ENCODE results near the gene ROR2. TPM values are rescaled to one million over a fixed set of nuclear protein-coding genes. Genes with fewer than 3 reads are reported as not detected.

The ROR2 gene
- total RNA-seq, 2 donors from 2014 or later = 4.0 to 5.4 TPM

DNA sequence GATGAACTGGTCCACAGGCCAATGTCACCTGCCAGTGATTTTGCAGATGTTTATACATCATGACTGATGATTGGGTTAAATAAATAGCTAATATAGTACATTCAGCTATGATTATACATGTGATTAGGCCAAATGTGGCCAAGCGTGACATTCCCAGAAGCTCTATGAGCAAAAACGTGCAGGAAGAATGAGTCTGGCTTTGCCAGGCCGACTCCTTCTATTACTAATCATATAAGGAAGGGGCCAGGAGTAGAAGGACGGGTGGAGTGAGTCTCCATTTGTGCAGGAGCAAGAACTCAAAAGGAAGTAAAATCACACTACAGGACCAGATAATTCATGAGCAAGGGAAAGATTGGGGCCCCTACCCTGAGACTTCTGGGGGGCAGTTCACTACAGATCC lies 178.2 kb downstream of the ROR2 start:
- H3K4me3 ChIP-seq = no peak overlapping the region
- ATAC-seq = no peak
- H3K27ac ChIP-seq = no peak overlapping the region
- H3K27me3 ChIP-seq = no peaks in the 10 kb centered on the region
- no peaks in the 10 kb centered on the region for H3K4me1 ChIP-seq
- intact Hi-C loops (cut with DNase I) = loop anchor here (10.0 kb wide), 1 partner anchor 183 kb away; the partner anchor contains the start of gene ROR2
- DNase-seq = no peak
- no peaks in the 10 kb centered on the region for H3K36me3 ChIP-seq (replicated peaks in 1 of 2; ENCODE audit: insufficient read depth in 1 of 2, low read depth in 2 of 2)
- WGBS, 2 donors = 60 to 70% methylated on average over 4 of the region's 4 CpGs
- TF ChIP-seq, protein P1, sequence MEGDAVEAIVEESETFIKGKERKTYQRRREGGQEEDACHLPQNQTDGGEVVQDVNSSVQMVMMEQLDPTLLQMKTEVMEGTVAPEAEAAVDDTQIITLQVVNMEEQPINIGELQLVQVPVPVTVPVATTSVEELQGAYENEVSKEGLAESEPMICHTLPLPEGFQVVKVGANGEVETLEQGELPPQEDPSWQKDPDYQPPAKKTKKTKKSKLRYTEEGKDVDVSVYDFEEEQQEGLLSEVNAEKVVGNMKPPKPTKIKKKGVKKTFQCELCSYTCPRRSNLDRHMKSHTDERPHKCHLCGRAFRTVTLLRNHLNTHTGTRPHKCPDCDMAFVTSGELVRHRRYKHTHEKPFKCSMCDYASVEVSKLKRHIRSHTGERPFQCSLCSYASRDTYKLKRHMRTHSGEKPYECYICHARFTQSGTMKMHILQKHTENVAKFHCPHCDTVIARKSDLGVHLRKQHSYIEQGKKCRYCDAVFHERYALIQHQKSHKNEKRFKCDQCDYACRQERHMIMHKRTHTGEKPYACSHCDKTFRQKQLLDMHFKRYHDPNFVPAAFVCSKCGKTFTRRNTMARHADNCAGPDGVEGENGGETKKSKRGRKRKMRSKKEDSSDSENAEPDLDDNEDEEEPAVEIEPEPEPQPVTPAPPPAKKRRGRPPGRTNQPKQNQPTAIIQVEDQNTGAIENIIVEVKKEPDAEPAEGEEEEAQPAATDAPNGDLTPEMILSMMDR (IDR thresholded peaks at IDR 0.05) = no peak
- TF ChIP-seq POLR2A (IDR thresholded peaks at IDR 0.05) = no peak
- no peaks in the 10 kb centered on the region for H3K9me3 ChIP-seq

DNA sequence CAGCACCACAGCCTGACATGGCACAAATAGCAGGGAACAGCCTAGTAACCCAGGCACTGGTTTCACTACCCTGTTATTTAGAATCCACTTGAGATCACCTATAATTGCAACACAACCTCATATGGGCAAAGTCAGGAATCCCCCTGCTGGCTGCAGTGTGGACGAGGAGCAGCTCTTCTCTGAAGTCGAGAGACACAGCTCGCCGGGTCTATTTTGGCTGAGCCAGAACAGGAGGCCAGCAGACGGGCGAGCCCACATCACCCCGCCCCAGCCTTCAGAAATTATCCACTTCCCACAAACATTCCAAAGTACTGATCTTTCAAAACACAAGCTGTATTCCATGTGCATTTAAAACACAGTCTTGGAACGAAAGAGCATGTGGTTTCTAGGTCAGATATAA lies 179.0 kb downstream of the ROR2 start:
- Histone ChIP-seq H3K27ac (no peak overlapping the region), H3K9me3 (no peaks in the 10 kb centered on the region), H3K4me1 (no peaks in the 10 kb centered on the region), H3K4me3 (no peak overlapping the region), H3K27me3 (no peaks in the 10 kb centered on the region), H3K36me3 (replicated peaks in 1 of 2; ENCODE audit: insufficient read depth in 1 of 2, low read depth in 2 of 2) (no peaks in the 10 kb centered on the region)
- TF ChIP-seq POLR2A (IDR thresholded peaks at IDR 0.05) = no peak
- TF ChIP-seq, protein P1 (IDR thresholded peaks at IDR 0.05) = peak in 1 of 7 experiments; percentile 12
- intact Hi-C loops (cut with DNase I) = loop anchor here (10.0 kb wide), 1 partner anchor 184 kb away; the partner anchor contains the start of gene ROR2
- 49 to 58% methylated on average over 8 of the region's 8 CpGs for WGBS, 2 donors
- DNase-seq (peak in 3 of 4 donors; percentile 18 to 52 (median 23)), ATAC-seq (peak; percentile 48)

DNA sequence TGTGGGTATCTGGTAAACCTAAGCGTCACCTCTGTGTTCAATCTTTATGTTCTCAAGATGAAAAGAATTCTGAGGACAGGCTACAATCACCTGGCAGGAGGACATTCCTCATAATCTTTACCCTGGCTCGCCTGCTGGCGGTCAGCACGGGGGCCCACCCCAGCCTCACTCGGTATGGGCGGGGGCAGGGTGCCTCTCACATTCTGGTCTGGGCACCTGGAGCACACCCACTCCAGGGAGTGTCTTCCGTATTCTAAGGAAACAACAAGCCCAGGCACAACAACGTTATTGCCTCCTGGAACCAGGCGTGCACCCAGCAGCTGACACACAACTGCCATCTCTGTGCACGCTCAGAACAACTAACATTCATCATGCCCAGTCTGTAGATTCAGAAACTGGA lies 179.8 kb downstream of the ROR2 start:
- Histone ChIP-seq H3K27ac (no peak overlapping the region), H3K9me3 (no peaks in the 10 kb centered on the region), H3K4me1 (no peaks in the 10 kb centered on the region), H3K4me3 (no peak overlapping the region), H3K36me3 (replicated peaks in 1 of 2; ENCODE audit: insufficient read depth in 1 of 2, low read depth in 2 of 2) (no peaks in the 10 kb centered on the region), H3K27me3 (no peaks in the 10 kb centered on the region)
- ATAC-seq (no peak), DNase-seq (no peak)
- intact Hi-C loops (cut with DNase I) = loop anchor here (10.0 kb wide), 1 partner anchor 185 kb away; the partner anchor contains the start of gene ROR2
- 73 to 75% methylated on average over 6 to 10 of the region's 10 CpGs for WGBS, 2 donors
- TF ChIP-seq, protein P1 (IDR thresholded peaks at IDR 0.05) = no peak
- no peak for TF ChIP-seq POLR2A (IDR thresholded peaks at IDR 0.05)

GRCh38 chr9:91768977-91769916 lies 180.8 kb downstream of the ROR2 start:
- 73 to 74% methylated on average over 24 to 29 of the region's 29 CpGs for WGBS, 2 donors
- DNase-seq = no peak
- ATAC-seq = no peak

More at GRCh38 chr9:91768977-91769916, 180.8 kb downstream of the ROR2 start:
- Histone ChIP-seq H3K27me3 (no peaks in the 10 kb centered on the region), H3K36me3 (replicated peaks in 1 of 2; ENCODE audit: insufficient read depth in 1 of 2, low read depth in 2 of 2) (no peaks in the 10 kb centered on the region), H3K9me3 (no peaks in the 10 kb centered on the region), H3K27ac (no peak overlapping the region), H3K4me3 (no peak overlapping the region), H3K4me1 (no peaks in the 10 kb centered on the region)
- intact Hi-C loops (cut with DNase I) = no loop called here
- TF ChIP-seq, protein P1 (IDR thresholded peaks at IDR 0.05) = no peak
- no peak for TF ChIP-seq POLR2A (IDR thresholded peaks at IDR 0.05)
